SJCRH30 (cell line): Measurements from ENCODE around the gene IL4. TPM values are rescaled to one million over a fixed set of nuclear protein-coding genes. Genes with fewer than 3 reads are reported as not detected.

Experiments used
- DNase-seq, 2 experiments: peaks; one replicate each; pipeline ENCODE4 v3.0.0-alpha.2; 2015 to 2020
- H3K27ac ChIP-seq: fragments of 250-450 bp; sonication (Bioruptor Pico); 2 replicates; pipeline ENCODE4 v1.5.1; 2020; ENCODE audit warnings: mild to moderate bottlenecking, moderate library complexity
- H3K27me3 ChIP-seq: fragments of 250-450 bp; sonication (Bioruptor Pico); 2 replicates; pipeline ENCODE4 v1.5.1; 2020; ENCODE audit warnings: mild to moderate bottlenecking, moderate library complexity
- H3K36me3 ChIP-seq: fragments of 250-450 bp; sonication (Bioruptor Pico); 2 replicates; pipeline ENCODE4 v1.5.1; 2020; ENCODE audit warnings: mild to moderate bottlenecking, moderate library complexity
- H3K4me1 ChIP-seq: fragments of 250-450 bp; sonication (Bioruptor Pico); 2 replicates; pipeline ENCODE4 v1.5.1; 2020; ENCODE audit warnings: mild to moderate bottlenecking, moderate library complexity
- H3K4me3 ChIP-seq: fragments of 250-450 bp; sonication (Bioruptor Pico); 2 replicates; pipeline ENCODE4 v1.5.1; 2020; ENCODE audit warnings: mild to moderate bottlenecking, moderate library complexity
- H3K9me3 ChIP-seq: fragments of 250-450 bp; sonication (Bioruptor Pico); replicated peaks from 2 replicates; pipeline ENCODE4 v1.5.1; 2020; ENCODE audit warnings: mild to moderate bottlenecking, moderate library complexity
- total RNA-seq: library from RNA; depleted of rRNA; stranded (reverse); fragments of >200 nt; shearing (Covaris generic); gene quantifications from 2 replicates; pipeline ENCODE4 v1.2.3, GENCODE V29; 2014

The IL4 gene
- total RNA-seq, 1 experiment from 2014 or later: not detected

- H3K4me3 ChIP-seq: no peak overlapping the region
- no peak for DNase-seq
- no peaks in the 10 kb centered on the region for H3K9me3 ChIP-seq
- H3K4me1 ChIP-seq: no peaks in the 10 kb centered on the region
- H3K36me3 ChIP-seq: no peaks in the 10 kb centered on the region
- no peaks in the 10 kb centered on the region for H3K27me3 ChIP-seq
- no peak overlapping the region for H3K27ac ChIP-seq
Measured at GRCh38 chr5:132651838-132652469, 21.8 kb upstream of the IL4 start.

- no peak for DNase-seq
- Histone ChIP-seq H3K9me3 (no peaks in the 10 kb centered on the region), H3K27ac (no peak overlapping the region), H3K4me3 (no peak overlapping the region), H3K36me3 (no peaks in the 10 kb centered on the region), H3K4me1 (no peaks in the 10 kb centered on the region), H3K27me3 (no peaks in the 10 kb centered on the region)
Measured at GRCh38 chr5:132653716-132654115, 20.1 kb upstream of the IL4 start.

- no peak overlapping the region for H3K27ac ChIP-seq
- no peaks in the 10 kb centered on the region for H3K36me3 ChIP-seq
- DNase-seq: no peak
- no peaks in the 10 kb centered on the region for H3K27me3 ChIP-seq
- H3K4me1 ChIP-seq: no peaks in the 10 kb centered on the region
- H3K4me3 ChIP-seq: no peak overlapping the region
- no peaks in the 10 kb centered on the region for H3K9me3 ChIP-seq
Measured at GRCh38 chr5:132655821-132656773, 17.7 kb upstream of the IL4 start.

GRCh38 chr5:132656774-132657355, 16.9 kb upstream of the IL4 start:
- Histone ChIP-seq H3K4me3 (no peak overlapping the region), H3K36me3 (no peaks in the 10 kb centered on the region), H3K27ac (no peak overlapping the region), H3K4me1 (no peaks in the 10 kb centered on the region), H3K9me3 (no peaks in the 10 kb centered on the region), H3K27me3 (no peaks in the 10 kb centered on the region)
- no peak for DNase-seq

GRCh38 chr5:132657676-132658380, 16.0 kb upstream of the IL4 start, which contains the start of gene IL13:
Gene IL13 (plus strand): TSS chr5:132658173. CDS start chr5:132658187, 14 bp downstream.
- Histone ChIP-seq H3K9me3 (no peaks in the 10 kb centered on the region), H3K27me3 (no peaks in the 10 kb centered on the region), H3K27ac (no peak within 1 kb of the TSS), H3K4me1 (no peaks in the 10 kb centered on the region; the same call in 1 of the 2 replicates), H3K4me3 (no peak within 1 kb of the TSS), H3K36me3 (no peaks in the 10 kb centered on the region)
- DNase-seq: no peak

GRCh38 chr5:132658381-132659302, 15.1 kb upstream of the IL4 start:
- no peaks in the 10 kb centered on the region; the same call in 1 of the 2 replicates for H3K4me1 ChIP-seq
- no peaks in the 10 kb centered on the region for H3K9me3 ChIP-seq
- H3K36me3 ChIP-seq: no peaks in the 10 kb centered on the region
- H3K27me3 ChIP-seq: no peaks in the 10 kb centered on the region
- H3K4me3 ChIP-seq: no peak overlapping the region
- H3K27ac ChIP-seq: no peak overlapping the region
- DNase-seq: no peak

- H3K36me3 ChIP-seq: no peaks in the 10 kb centered on the region
- no peaks in the 10 kb centered on the region; the same call in 1 of the 2 replicates for H3K4me1 ChIP-seq
- DNase-seq: no peak
- H3K4me3 ChIP-seq: no peak overlapping the region
- no peaks in the 10 kb centered on the region for H3K27me3 ChIP-seq
- H3K27ac ChIP-seq: no peak overlapping the region
- H3K9me3 ChIP-seq: no peaks in the 10 kb centered on the region
Measured at GRCh38 chr5:132659598-132660493, 13.9 kb upstream of the IL4 start.

GRCh38 chr5:132661231-132662003, 12.4 kb upstream of the IL4 start:
- no peak for DNase-seq
- Histone ChIP-seq H3K9me3 (no peaks in the 10 kb centered on the region), H3K27ac (no peak overlapping the region), H3K27me3 (no peaks in the 10 kb centered on the region), H3K36me3 (no peaks in the 10 kb centered on the region), H3K4me1 (no peaks in the 10 kb centered on the region; the same call in 1 of the 2 replicates), H3K4me3 (no peak overlapping the region)

- Histone ChIP-seq H3K27ac (no peak overlapping the region), H3K36me3 (no peaks in the 10 kb centered on the region), H3K27me3 (no peaks in the 10 kb centered on the region), H3K4me1 (no peaks in the 10 kb centered on the region; the same call in 1 of the 2 replicates), H3K4me3 (no peak overlapping the region), H3K9me3 (no peaks in the 10 kb centered on the region)
- no peak for DNase-seq
Measured at GRCh38 chr5:132662004-132662401, 11.8 kb upstream of the IL4 start.

- DNase-seq: peak; percentile 25 to 54
- no peak overlapping the region for H3K4me3 ChIP-seq
Measured at GRCh38 chr5:132662925-132663770, 10.6 kb upstream of the IL4 start.

GRCh38 chr5:132663771-132664695, 9.8 kb upstream of the IL4 start:
- no peak for DNase-seq
- Histone ChIP-seq H3K36me3 (no peaks in the 10 kb centered on the region), H3K27ac (no peak overlapping the region), H3K4me1 (no peaks in the 10 kb centered on the region; the same call in 1 of the 2 replicates), H3K27me3 (no peaks in the 10 kb centered on the region), H3K9me3 (no peaks in the 10 kb centered on the region), H3K4me3 (no peak overlapping the region)

More at GRCh38 chr5:132662925-132663770, 10.6 kb upstream of the IL4 start:
- no peaks in the 10 kb centered on the region; the same call in 1 of the 2 replicates for H3K4me1 ChIP-seq
- no peaks in the 10 kb centered on the region for H3K9me3 ChIP-seq
- no peaks in the 10 kb centered on the region for H3K36me3 ChIP-seq
- no peak overlapping the region for H3K27ac ChIP-seq
- no peaks in the 10 kb centered on the region for H3K27me3 ChIP-seq
